ENCODE results near the gene HSPD1.

Gene HSPD1

DNA sequence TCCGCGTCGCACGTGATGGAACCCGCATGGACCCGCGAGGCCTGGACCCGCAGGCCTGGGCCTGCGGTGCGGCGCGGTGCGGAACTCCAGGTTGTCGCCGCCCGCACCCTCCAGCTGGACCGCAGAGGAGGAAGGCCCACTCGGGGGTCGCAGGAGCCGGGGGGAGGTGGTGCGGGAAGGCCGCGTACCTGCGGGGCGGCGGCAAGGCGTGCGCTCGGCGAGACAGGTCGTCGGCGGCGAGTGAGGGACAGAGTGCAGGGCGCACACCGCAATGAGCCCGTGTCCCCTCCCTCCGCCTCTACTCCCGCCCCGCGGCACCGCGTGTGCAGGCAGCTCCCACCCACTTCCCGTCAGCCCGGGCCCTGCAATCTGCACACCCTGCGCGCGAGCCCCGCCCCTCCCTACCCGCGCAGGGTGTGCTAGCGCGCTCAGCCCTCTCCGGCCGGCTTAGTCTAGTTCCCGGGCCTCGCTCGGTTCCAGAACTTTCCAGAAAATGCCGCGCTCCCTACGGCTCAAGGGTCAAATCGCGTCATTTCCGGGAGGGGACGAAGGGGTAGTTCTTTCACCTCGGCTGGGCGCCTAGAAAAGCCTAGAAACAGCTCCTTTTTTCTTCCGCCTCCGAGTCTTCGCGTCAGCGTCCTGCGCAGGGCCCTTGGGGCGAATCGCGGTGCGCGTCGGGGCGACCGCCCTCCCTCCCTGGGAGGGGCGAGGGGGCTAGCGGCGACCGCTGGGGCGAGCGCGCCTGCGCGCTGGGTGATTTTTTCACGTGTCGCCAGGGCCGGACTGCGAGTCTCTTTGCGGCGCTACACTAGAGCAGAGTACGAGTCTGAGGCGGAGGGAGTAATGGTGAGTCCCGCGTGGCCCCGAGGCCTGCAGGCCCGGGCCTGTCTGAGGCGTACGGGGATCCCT, at the start of gene HSPD1, which contains the start of gene HSPE1 (continued):
- TF ChIP-seq ZNF362 (tag by site-specific recombination; IDR thresholded peaks at IDR 0.05) = peak; percentile 89
- no peak for TF ChIP-seq ZNF776 (tag by site-specific recombination; IDR thresholded peaks at IDR 0.05; ENCODE audit: borderline replicate concordance)
- TF ChIP-seq ZSCAN18 (tag by site-specific recombination; IDR thresholded peaks at IDR 0.05) = peak; percentile 90
- TF ChIP-seq ZNF560 (tag by site-specific recombination; IDR thresholded peaks at IDR 0.05; ENCODE audit: borderline replicate concordance) = no peak
- no peak; the same call in 1 of the 2 replicates for TF ChIP-seq ZNF302 (tag by site-specific recombination; IDR thresholded peaks at IDR 0.05; ENCODE audit: low read depth)
- peak; percentile 85; the same call in 1 of the 2 replicates for TF ChIP-seq ZFP69B (tag by site-specific recombination; IDR thresholded peaks at IDR 0.05)
- no peak for TF ChIP-seq ZNF37A (tag by site-specific recombination; IDR thresholded peaks at IDR 0.05)
- peak; percentile 22; the same call in 1 of the 2 replicates for TF ChIP-seq ZNF585B (tag by site-specific recombination; IDR thresholded peaks at IDR 0.05)
- peak; percentile 94 for TF ChIP-seq SP2 (tag by site-specific recombination; IDR thresholded peaks at IDR 0.05)
- TF ChIP-seq, protein P1, sequence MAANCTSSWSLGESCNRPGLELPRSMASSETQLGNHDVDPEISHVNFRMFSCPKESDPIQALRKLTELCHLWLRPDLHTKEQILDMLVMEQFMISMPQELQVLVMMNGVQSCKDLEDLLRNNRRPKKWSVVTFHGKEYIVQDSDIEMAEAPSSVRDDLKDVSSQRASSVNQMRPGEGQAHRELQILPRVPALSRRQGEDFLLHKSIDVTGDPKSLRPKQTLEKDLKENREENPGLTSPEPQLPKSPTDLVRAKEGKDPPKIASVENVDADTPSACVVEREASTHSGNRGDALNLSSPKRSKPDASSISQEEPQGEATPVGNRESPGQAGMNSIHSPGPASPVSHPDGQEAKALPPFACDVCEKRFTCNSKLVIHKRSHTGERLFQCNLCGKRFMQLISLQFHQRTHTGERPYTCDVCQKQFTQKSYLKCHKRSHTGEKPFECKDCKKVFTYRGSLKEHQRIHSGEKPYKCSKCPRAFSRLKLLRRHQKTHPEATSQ (tag by site-specific recombination; IDR thresholded peaks at IDR 0.05) = peak; percentile 93; the same call in 1 of the 2 replicates
- peak; percentile 100 for TF ChIP-seq SP3 (tag by site-specific recombination; IDR thresholded peaks at IDR 0.05)
- TF ChIP-seq TRIM28 (IDR thresholded peaks at IDR 0.05; ENCODE audit: borderline replicate concordance, low read length) = 0 out of 2 replicates have a peak, but pooled peaks have one; percentile 23

DNA sequence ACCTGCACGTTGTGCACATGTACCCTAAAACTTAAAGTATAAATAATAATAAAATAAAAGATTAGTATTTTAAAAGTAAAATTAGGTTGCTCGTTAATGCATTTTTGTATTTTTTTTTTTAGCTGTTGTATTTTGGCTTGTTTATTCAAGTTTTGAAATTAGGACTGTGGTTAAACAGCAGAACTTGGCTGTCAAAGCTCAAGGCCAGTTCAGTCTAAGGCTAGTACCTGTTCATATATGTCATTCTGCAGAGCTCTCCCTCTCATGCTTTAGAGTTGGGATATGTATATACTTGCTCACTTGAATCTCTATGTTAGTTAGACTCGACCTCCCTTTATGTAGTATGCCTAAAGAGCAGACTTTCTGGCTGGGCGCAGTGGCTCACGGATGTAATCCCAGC, 48.9 kb upstream of the HSPD1 start:
- TF ChIP-seq ZNF184 (tag by site-specific recombination; IDR thresholded peaks at IDR 0.05) (no peak), ZFP3 (tag by site-specific recombination; IDR thresholded peaks at IDR 0.05; ENCODE audit: low read depth) (no peak), GLI2 (tag by site-specific recombination; IDR thresholded peaks at IDR 0.05; ENCODE audit: borderline replicate concordance, low read depth) (no peak), ZNF654 (tag by site-specific recombination; IDR thresholded peaks at IDR 0.05; ENCODE audit: low read depth) (no peak)
- POLR2A ChIA-PET = interaction anchor here (1.7 kb wide), 1 partner anchor 33 kb away, joined by 3 read pairs; the partner anchor contains the start of gene MOB4
- Histone ChIP-seq H3K9me3 (ENCODE audit: control insufficient read depth, insufficient read depth, low read depth, low read length) (no peaks in the 10 kb centered on the region), H3K36me3 (ENCODE audit: control insufficient read depth in 2 of 2, insufficient read depth in 1 of 2, low read length in 2 of 2) (peaks cover 23 to 54% of the 10 kb centered on the region in 2 experiments), H3K4me3 (ENCODE audit: low read depth, low read length) (no peak overlapping the region), H3K4me1 (ENCODE audit: control insufficient read depth, insufficient read depth, low read length) (no peaks in the 10 kb centered on the region), H3K27ac (ENCODE audit: extremely low read depth, low read depth, low read length) (no peak overlapping the region)
- CTCF ChIA-PET = no interaction called here

- CTCF ChIA-PET = interaction anchor here (0.7 kb wide), 1 partner anchor 162 kb away, joined by 3 read pairs; no protein-coding TSS in a partner anchor
- Histone ChIP-seq H3K27ac (ENCODE audit: extremely low read depth, low read depth, low read length) (no peak overlapping the region), H3K36me3 (ENCODE audit: control insufficient read depth in 2 of 2, insufficient read depth in 1 of 2, low read length in 2 of 2) (peaks cover 35 to 62% of the 10 kb centered on the region in 2 experiments), H3K4me1 (ENCODE audit: control insufficient read depth, insufficient read depth, low read length) (no peaks in the 10 kb centered on the region), H3K4me3 (ENCODE audit: low read depth, low read length) (no peak overlapping the region), H3K9me3 (ENCODE audit: control insufficient read depth, insufficient read depth, low read depth, low read length) (no peaks in the 10 kb centered on the region)
- POLR2A ChIA-PET = no interaction called here
- TF ChIP-seq MZF1 (tag by site-specific recombination; IDR thresholded peaks at IDR 0.05; ENCODE audit: borderline replicate concordance) (no peak), PRDM6 (tag by site-specific recombination; IDR thresholded peaks at IDR 0.05) (peak; percentile 53)
Observed at GRCh38 chr2:197547163-197547900, 47.7 kb upstream of the HSPD1 start.
